ENCODE data around the gene HDAC4. TPM values are rescaled to one million over a fixed set of nuclear protein-coding genes. Genes with fewer than 3 reads are reported as not detected.

HDAC4 gene
- total RNA-seq, 1 donor from 2014 or later: 76.6 TPM

- H3K36me3 ChIP-seq: peaks cover 0 to 49% of the 10 kb centered on the region in 2 donors
- H3K27ac ChIP-seq: no peak overlapping the region
- H3K9me3 ChIP-seq: peaks cover 7% of the 10 kb centered on the region
- H3K4me3 ChIP-seq: no peak overlapping the region
- H3K4me1 ChIP-seq: no peaks in the 10 kb centered on the region
- no peaks in the 10 kb centered on the region for H3K27me3 ChIP-seq
- intact Hi-C loops (cut with DNase I): no loop called here
- TF ChIP-seq POLR2AphosphoS5 (IDR thresholded peaks at IDR 0.05; ENCODE audit: insufficient read depth in 1 of 2, low read depth in 1 of 2): no peak
- TF ChIP-seq POLR2A (IDR thresholded peaks at IDR 0.05): no peak
- TF ChIP-seq CTCF (IDR thresholded peaks at IDR 0.05): no peak
- no peak for DNase-seq (ENCODE audit: extremely low spot score in 2 of 2)
Measured at GRCh38 chr2:239062743-239063142, 338.1 kb downstream of the HDAC4 start.

- no peaks in the 10 kb centered on the region for H3K4me1 ChIP-seq
- peaks cover 7% of the 10 kb centered on the region for H3K9me3 ChIP-seq
- TF ChIP-seq POLR2AphosphoS5 (IDR thresholded peaks at IDR 0.05; ENCODE audit: insufficient read depth in 1 of 2, low read depth in 1 of 2) (no peak), POLR2A (IDR thresholded peaks at IDR 0.05) (no peak), CTCF (IDR thresholded peaks at IDR 0.05) (no peak)
- peaks cover 0 to 42% of the 10 kb centered on the region in 2 donors for H3K36me3 ChIP-seq
- H3K27me3 ChIP-seq: no peaks in the 10 kb centered on the region
- no peak for DNase-seq (ENCODE audit: extremely low spot score in 2 of 2)
- intact Hi-C loops (cut with DNase I): no loop called here
- no peak overlapping the region for H3K27ac ChIP-seq
- H3K4me3 ChIP-seq: no peak overlapping the region
Measured at GRCh38 chr2:239061824-239062570, 338.8 kb downstream of the HDAC4 start.

- Histone ChIP-seq H3K27me3 (no peaks in the 10 kb centered on the region), H3K9me3 (peaks cover 7% of the 10 kb centered on the region), H3K4me1 (no peaks in the 10 kb centered on the region), H3K36me3 (peaks cover 0 to 34% of the 10 kb centered on the region in 2 donors), H3K4me3 (no peak overlapping the region), H3K27ac (no peak overlapping the region)
- DNase-seq (ENCODE audit: extremely low spot score in 2 of 2): no peak
- intact Hi-C loops (cut with DNase I): no loop called here
- TF ChIP-seq CTCF (IDR thresholded peaks at IDR 0.05) (no peak), POLR2AphosphoS5 (IDR thresholded peaks at IDR 0.05; ENCODE audit: insufficient read depth in 1 of 2, low read depth in 1 of 2) (no peak), POLR2A (IDR thresholded peaks at IDR 0.05) (no peak)
Measured at GRCh38 chr2:239061121-239061666, 339.6 kb downstream of the HDAC4 start.

GRCh38 chr2:239060676-239061075 lies 340.1 kb downstream of the HDAC4 start:
- TF ChIP-seq POLR2A (IDR thresholded peaks at IDR 0.05) (no peak), CTCF (IDR thresholded peaks at IDR 0.05) (no peak)
- no peak overlapping the region for H3K27ac ChIP-seq
- intact Hi-C loops (cut with DNase I): no loop called here
- H3K36me3 ChIP-seq: peaks cover 0 to 29% of the 10 kb centered on the region in 2 donors
- no peaks in the 10 kb centered on the region for H3K4me1 ChIP-seq
- H3K27me3 ChIP-seq: no peaks in the 10 kb centered on the region
- peaks cover 7% of the 10 kb centered on the region for H3K9me3 ChIP-seq
- H3K4me3 ChIP-seq: no peak overlapping the region
- no peak for DNase-seq (ENCODE audit: extremely low spot score in 2 of 2)

GRCh38 chr2:239059854-239060253 lies 341.0 kb downstream of the HDAC4 start:
- Histone ChIP-seq H3K27me3 (no peaks in the 10 kb centered on the region), H3K4me3 (no peak overlapping the region), H3K9me3 (peaks cover 7% of the 10 kb centered on the region), H3K36me3 (peaks cover 0 to 27% of the 10 kb centered on the region in 2 donors), H3K27ac (no peak overlapping the region), H3K4me1 (no peaks in the 10 kb centered on the region)
- DNase-seq (ENCODE audit: extremely low spot score in 2 of 2): no peak
- TF ChIP-seq POLR2AphosphoS5 (IDR thresholded peaks at IDR 0.05; ENCODE audit: insufficient read depth in 1 of 2, low read depth in 1 of 2): no peak
- TF ChIP-seq POLR2A (IDR thresholded peaks at IDR 0.05): no peak
- TF ChIP-seq CTCF (IDR thresholded peaks at IDR 0.05): no peak
- intact Hi-C loops (cut with DNase I): no loop called here
